NCI-H2196 (cell line): ENCODE results near the gene GNB1L.

Source experiments
- DNase-seq: peaks from one replicate; lab custom pipeline; 2025; ENCODE audit not compliant: unreplicated experiment; lab: John Stamatoyannopoulos, UW

GNB1L gene

GRCh38 chr22:19866665-19867009 lies 12.0 kb upstream of the GNB1L start:
- no peak for DNase-seq

- no peak for DNase-seq
These were observed 10.6 kb upstream of the GNB1L start for GRCh38 chr22:19865141-19865829.

GRCh38 chr22:19864538-19865106 lies 9.9 kb upstream of the GNB1L start:
- no peak for DNase-seq

GRCh38 chr22:19863571-19863970 lies 8.9 kb upstream of the GNB1L start:
- no peak for DNase-seq

- DNase-seq, result no peak
These were observed 8.1 kb upstream of the GNB1L start for GRCh38 chr22:19862619-19863246.

GRCh38 chr22:19859861-19860510 lies 5.3 kb upstream of the GNB1L start:
- DNase-seq, result no peak

GRCh38 chr22:19857382-19857781 lies 2.7 kb upstream of the GNB1L start:
- DNase-seq, result no peak

- DNase-seq, result peak; percentile 60
These were observed 1.1 kb upstream of the GNB1L start for GRCh38 chr22:19855504-19856409.

- DNase-seq, result no peak
These were observed 546 bp downstream of the GNB1L start for GRCh38 chr22:19853879-19854777.

- no peak for DNase-seq
These were observed 1.4 kb downstream of the GNB1L start for GRCh38 chr22:19853058-19853878.

GRCh38 chr22:19852177-19852781 lies 2.4 kb downstream of the GNB1L start:
- DNase-seq, result no peak

GRCh38 chr22:19851291-19852176 lies 3.1 kb downstream of the GNB1L start:
- no peak for DNase-seq

GRCh38 chr22:19850763-19851109 lies 3.9 kb downstream of the GNB1L start:
- DNase-seq, result no peak

- DNase-seq, result no peak
These were observed 4.6 kb downstream of the GNB1L start for GRCh38 chr22:19849835-19850762.

GRCh38 chr22:19848298-19849224 lies 6.1 kb downstream of the GNB1L start:
- DNase-seq, result peak; percentile 33

- DNase-seq, result no peak
These were observed 7.4 kb downstream of the GNB1L start for GRCh38 chr22:19847345-19847632.
